DND-41 (cell line): Measurements from ENCODE around the gene GPER1.

Experiments used
- EZH2 ChIP-seq: IDR thresholded peaks from 3 replicates; pipeline ENCODE4 v1.6.1; 2012; ENCODE audit warnings: borderline replicate concordance, low read depth, mild to moderate bottlenecking, moderate library complexity, low read length, inconsistent platforms; ENCODE audit not compliant: severe bottlenecking
- TF ChIP-seq, protein P1 (sequence below): IDR thresholded peaks from 2 replicates; pipeline ENCODE4 v1.5.1; 2012; ENCODE audit warnings: borderline replicate concordance, low read length, moderate library complexity, mild to moderate bottlenecking; ENCODE audit not compliant: poor library complexity, severe bottlenecking; ENCODE audit errors: extremely low read depth

DNA sequence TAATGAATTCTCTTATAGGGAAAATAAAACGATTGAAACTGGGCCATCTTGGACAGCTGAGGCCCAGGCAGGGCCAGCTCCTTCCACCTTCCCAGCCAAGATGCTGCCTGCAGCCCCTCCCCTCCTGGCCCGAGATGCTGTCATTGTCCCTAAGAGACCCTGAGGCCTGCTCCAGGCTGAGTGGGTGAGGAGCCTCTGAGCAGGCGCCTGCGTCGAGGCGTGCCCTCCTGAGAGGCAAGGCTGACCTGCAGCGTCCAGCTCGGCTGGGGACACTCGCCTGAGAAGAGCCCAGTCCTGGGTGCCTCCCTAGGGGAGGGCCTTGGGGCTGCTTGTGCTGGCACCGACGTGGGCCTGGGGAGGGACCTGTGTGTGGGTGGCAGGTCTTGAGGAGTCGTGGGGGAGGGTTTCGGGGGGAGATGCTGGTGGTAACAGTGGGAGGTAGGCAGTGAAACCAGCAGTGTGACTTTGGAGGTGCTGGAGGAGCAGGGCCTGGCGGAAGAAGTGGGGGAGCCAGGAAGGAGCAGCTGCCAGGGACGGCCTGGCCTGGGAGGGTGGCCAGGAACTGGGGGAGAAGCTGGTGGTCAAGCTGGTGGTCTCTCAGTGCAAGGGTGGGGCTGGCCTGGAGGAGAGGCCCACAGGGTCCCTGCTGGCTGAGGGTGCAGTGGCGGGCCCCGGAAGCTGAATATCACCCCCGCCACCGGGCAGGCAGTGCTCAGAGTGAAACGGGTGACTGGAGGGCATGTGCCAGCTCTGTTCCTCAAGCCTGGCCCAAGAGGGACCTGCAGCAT lies 35.7 kb upstream of the GPER1 start:
- TF ChIP-seq, protein P1, sequence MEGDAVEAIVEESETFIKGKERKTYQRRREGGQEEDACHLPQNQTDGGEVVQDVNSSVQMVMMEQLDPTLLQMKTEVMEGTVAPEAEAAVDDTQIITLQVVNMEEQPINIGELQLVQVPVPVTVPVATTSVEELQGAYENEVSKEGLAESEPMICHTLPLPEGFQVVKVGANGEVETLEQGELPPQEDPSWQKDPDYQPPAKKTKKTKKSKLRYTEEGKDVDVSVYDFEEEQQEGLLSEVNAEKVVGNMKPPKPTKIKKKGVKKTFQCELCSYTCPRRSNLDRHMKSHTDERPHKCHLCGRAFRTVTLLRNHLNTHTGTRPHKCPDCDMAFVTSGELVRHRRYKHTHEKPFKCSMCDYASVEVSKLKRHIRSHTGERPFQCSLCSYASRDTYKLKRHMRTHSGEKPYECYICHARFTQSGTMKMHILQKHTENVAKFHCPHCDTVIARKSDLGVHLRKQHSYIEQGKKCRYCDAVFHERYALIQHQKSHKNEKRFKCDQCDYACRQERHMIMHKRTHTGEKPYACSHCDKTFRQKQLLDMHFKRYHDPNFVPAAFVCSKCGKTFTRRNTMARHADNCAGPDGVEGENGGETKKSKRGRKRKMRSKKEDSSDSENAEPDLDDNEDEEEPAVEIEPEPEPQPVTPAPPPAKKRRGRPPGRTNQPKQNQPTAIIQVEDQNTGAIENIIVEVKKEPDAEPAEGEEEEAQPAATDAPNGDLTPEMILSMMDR, result no peak
- TF ChIP-seq EZH2, result no peak
